ENCODE measurements around the gene PFKFB4.
"Not testable (repeated sequence)": the region's sequence is repeated elsewhere in the genome, so short reads cannot be mapped to it uniquely, and the experiment has no call there.

PFKFB4 gene

GRCh38 chr3:48536116-48536515 is 20.5 kb downstream of the PFKFB4 start:
- no peak for TF ChIP-seq CTCF (IDR thresholded peaks at IDR 0.05; ENCODE audit: low read depth, low read length)
- no peak for DNase-seq (ENCODE audit: extremely low read depth, low read depth)

DNA sequence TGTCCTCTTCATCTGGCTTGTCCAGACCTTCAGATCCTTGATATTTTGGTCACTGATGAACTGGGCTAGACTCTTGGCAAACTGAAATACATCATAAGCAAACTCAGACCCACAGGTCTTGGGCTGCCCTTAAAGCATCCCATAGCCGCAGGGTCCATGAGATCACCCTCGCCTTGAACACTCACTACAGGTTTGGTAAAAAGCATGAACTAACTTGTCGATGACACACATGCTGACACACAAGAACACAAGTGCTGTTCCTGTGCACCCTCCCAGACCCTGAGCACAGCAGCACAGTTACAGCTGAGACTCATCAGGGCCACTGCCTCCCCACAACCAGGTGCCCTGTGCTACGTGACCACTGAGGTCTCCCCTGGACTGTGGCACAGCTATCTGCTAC is 21.0 kb downstream of the PFKFB4 start:
- no peak for TF ChIP-seq CTCF (IDR thresholded peaks at IDR 0.05; ENCODE audit: low read depth, low read length)
- DNase-seq (ENCODE audit: extremely low read depth, low read depth): no peak

DNA sequence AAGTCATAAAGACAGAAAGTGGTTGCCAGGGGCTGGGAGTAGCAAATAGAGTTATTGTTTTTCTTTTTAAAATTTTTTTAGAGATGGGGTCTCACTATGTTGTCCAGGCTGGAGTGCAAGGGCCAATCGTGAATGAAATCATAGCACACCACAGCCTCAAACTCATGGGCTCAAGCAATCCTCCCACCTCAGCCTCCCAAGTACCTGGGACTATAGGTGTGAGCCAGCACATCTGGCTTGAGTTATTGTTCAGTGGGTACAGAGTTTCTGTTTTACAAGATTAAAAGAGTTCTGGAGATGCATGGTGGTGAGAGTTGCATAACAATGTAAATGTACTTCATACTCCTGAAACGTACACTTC is 23.6 kb downstream of the PFKFB4 start:
- TF ChIP-seq CTCF (IDR thresholded peaks at IDR 0.05; ENCODE audit: low read depth, low read length): no peak
- no peak for DNase-seq (ENCODE audit: extremely low read depth, low read depth)

DNA sequence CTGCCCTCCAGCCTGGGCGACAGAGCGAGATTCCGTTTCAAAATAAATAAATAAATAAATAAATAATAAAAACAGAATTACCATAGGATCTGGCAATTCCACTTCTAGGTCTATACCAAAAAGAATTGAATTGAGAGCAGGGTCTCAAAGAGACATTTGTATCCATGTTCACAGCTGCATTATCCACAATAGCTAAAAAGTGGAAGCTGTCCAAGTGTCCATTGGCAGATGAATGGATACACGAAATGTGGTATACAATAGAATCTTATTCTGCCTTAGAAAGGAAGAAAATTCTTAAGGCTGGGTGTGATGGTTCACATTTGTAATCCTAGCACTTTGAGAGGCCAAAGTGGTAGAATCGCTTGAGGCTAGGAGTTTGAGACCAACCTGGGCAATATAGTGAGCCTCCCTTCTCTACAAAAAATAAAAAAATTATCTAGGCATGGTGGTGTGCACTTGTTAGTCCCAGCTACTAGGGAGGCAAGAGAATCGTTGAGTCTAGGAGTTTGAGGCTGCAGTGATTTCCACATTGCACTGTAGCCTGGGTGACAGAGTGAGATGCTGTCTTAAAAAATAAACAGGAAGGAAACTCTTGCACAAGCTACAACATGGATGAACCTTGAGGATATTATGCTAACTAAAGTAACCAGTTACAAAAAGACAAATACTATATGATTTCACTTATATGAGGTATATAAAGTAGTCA is 24.2 kb downstream of the PFKFB4 start:
- no peak for DNase-seq (ENCODE audit: extremely low read depth, low read depth)
- TF ChIP-seq CTCF (IDR thresholded peaks at IDR 0.05; ENCODE audit: low read depth, low read length): no peak

DNA sequence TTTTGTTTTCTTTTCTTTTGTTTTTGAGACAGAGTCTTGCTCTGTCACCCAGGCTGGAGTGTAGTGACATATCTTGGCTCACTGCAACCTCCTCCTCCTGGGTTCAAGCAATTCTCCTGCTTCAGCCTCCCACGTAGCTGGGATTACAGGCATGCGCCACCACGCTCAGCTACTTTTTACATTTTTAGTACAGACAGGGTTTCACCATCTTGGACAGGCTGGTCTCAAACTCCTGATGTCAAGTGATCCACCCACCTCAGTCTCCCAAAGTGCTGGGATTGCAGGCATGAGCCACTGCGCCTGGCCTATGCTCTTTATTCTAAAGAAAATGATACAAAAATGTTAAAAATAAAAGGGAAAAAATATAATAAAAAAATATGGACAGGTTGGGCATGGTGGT is 25.9 kb downstream of the PFKFB4 start:
- DNase-seq (ENCODE audit: extremely low read depth, low read depth): not testable (repeated sequence)

DNA sequence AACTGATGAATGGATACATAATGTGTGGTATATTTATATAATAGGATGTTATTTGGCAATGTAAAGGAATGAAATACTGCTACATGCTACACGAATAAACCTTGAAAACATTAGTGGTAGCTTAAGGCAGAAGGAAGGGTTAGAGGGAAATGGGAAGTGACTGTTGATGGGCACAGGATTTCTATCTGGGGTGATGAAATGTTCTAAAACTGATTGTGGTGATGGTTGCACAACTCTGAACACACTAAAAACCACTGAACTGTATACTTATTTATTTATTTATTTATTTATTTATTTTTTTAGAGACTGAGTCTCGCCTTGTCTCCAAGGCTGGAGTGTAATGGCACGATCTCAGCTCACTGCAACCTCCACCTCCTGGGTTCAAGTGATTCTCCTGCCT is 27.8 kb downstream of the PFKFB4 start:
- no peak for TF ChIP-seq CTCF (IDR thresholded peaks at IDR 0.05; ENCODE audit: low read depth, low read length)
- DNase-seq (ENCODE audit: extremely low read depth, low read depth): no peak

DNA sequence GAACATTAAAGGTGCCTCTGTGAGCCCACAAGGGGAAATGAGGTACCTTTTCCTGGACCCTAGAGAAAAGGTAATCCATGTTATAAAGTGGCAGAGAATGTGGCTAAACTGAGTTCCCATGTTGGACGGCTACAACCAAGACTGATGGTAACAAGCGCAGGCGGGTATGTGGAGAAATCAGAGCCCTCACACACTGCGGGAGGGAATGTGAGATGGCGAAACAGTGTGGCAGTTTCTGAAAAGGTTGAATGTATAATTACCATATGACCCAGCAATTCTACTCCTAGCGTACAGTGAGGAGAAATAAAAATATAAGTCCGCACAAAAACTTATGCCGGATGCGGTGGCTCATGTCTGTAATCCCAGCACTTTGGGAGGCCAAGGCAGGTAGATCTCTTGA is 28.6 kb downstream of the PFKFB4 start:
- no peak for DNase-seq (ENCODE audit: extremely low read depth, low read depth)

More for the DNA sequence above, 28.6 kb downstream of the PFKFB4 start:
- no peak for TF ChIP-seq CTCF (IDR thresholded peaks at IDR 0.05; ENCODE audit: low read depth, low read length)

Data from AG09319 (cell line).